Heart left ventricle (tissue), 16 donors: ENCODE data around the gene RRAGB. TPM values are rescaled to one million over a fixed set of nuclear protein-coding genes. Genes with fewer than 3 reads are reported as not detected.

ENCODE experiments used
- ATAC-seq, 4 donors: fragments of 200-7000 bp; cut with Tn5 transposase; one replicate each; pipeline ENCODE4 v1.9.1; 2020 to 2022; ENCODE audit warnings: moderate library complexity in 4 of 4, mild to moderate bottlenecking in 3 of 4, moderate number of reproducible peaks in 1 of 4
- DNase-seq, 5 donors: peaks; one replicate each; pipeline ENCODE4 v3.0.0-alpha.2; 2020
- H3K27ac ChIP-seq, 12 donors: fragments of 200-600 bp; sonication (generic) in 4 of 12; one replicate each; pipeline versions ENCODE4 v1.5.0 to v1.8.0; 2016 to 2022; ENCODE audit warnings: mild to moderate bottlenecking in 2 of 12
- H3K27me3 ChIP-seq, 9 donors: fragments of 200-600 bp; sonication (generic) in 2 of 9; one replicate each; pipeline versions ENCODE4 v1.5.1 to v1.8.0; 2016 to 2022; ENCODE audit warnings: mild to moderate bottlenecking in 3 of 9
- H3K36me3 ChIP-seq, 9 donors: fragments of 200-600 bp; sonication (generic) in 2 of 9; one replicate each; pipeline versions ENCODE4 v1.5.0 to v1.8.0; 2018 to 2022; ENCODE audit warnings: mild to moderate bottlenecking in 2 of 9
- H3K4me1 ChIP-seq, 12 donors: fragments of 200-600 bp; sonication (generic) in 4 of 12; one replicate each; pipeline versions ENCODE4 v1.5.0 to v1.8.0; 2016 to 2022; ENCODE audit warnings: mild to moderate bottlenecking in 3 of 12
- H3K4me3 ChIP-seq, 12 donors: fragments of 200-600 bp; sonication (generic) in 4 of 12; one replicate each; pipeline versions ENCODE4 v1.5.0 to v1.8.0; 2017 to 2022; ENCODE audit warnings: mild to moderate bottlenecking in 9 of 12, moderate library complexity in 4 of 12
- H3K9me3 ChIP-seq, 12 donors: fragments of 200-600 bp; sonication (generic) in 4 of 12; one replicate each; pipeline versions ENCODE4 v1.5.0 to v1.8.0; 2016 to 2022; ENCODE audit warnings: mild to moderate bottlenecking in 1 of 12
- POLR2A ChIP-seq, 2 donors: fragments of 450-650 bp; IDR thresholded peaks; one replicate each; pipeline ENCODE4 v1.6.1; 2017; ENCODE audit warnings: antibody characterized with exemption in 2 of 2, mild to moderate bottlenecking in 2 of 2, moderate library complexity in 2 of 2
- WGBS, 4 donors: extraction: QIAGEN DNeasy Blood & Tissue Kit in 2 of 4; methylation state at CpG; one replicate each; pipeline versions ENCODE4 v1.1.5 to v1.1.7; 2013 to 2018; 5-methylcytosine and 5-hydroxymethylcytosine counted together
- intact Hi-C, 10 donors: fragments of 100-400 bp; cut with DNase I; formaldehyde crosslinking; loops; one replicate each; pipeline versions ENCODE4 v1.11.1 to v1.14.2; 2022
- polyA plus RNA-seq, 2 donors: library from polyadenylated mRNA; stranded (reverse); fragments of 200-250 nt; gene quantifications; one replicate each; pipeline ENCODE4 v1.2.3, GENCODE V29; 2013
- total RNA-seq, 9 donors: library from RNA; depleted of rRNA in 2 of 9; stranded (reverse); fragments of >200 nt in 2 of 9; fragmentation: NEBNext Ultra II Directional in 3 of 9; extraction: Animal tissue kit (Norgen Biotek cat#: 25700) in 3 of 9; gene quantifications; one replicate each; pipeline versions ENCODE4 v1.1.0 to v1.2.4, GENCODE V29; 2016 to 2023
- TF ChIP-seq, protein P1 (sequence below), 12 donors: fragments of 200-600 bp; sonication (generic) in 4 of 12; IDR thresholded peaks; one replicate each; pipeline versions ENCODE4 v1.5.0 to v1.8.0; 2018 to 2022; ENCODE audit warnings: antibody characterized with exemption in 12 of 12, mild to moderate bottlenecking in 5 of 12
- donor health status: ischemic (EF 13 %, LVEDD 7.1; RV severe dilation, severe dysfunction).
- donor health status: healthy with polysubstance abuse.
- donor health status: DM: no; HTN: yes; CAD: no.
- donor health status: DM: no; HTN: no; CAD: no.
- donor health status: ischemic (EF 25% LVEDD 6.9; RV normal size, moderate dysfunction).
- donor health status: ischemic (EF 25% LVEDD 5.7; RV mildly dilated, moderate dysfunction).
- donor health status: healthy.
- donor health status: DM: yes; HTN: yes; CAD: no.
- donor health status: ischemic (EF 35%, LVEDD 5.7; RV mildly dilated, moderate dysfunction).
- donor health status: nonischemic (EF 11% LVEDD 7.7; RV severe dilation, severe dysfunction).
- donor health status: DM: yes; HTN: yes; CAD: no.
- donor health status: PGD.
- donor health status: ischemic (EF 29% LVEDD 5.4; RV normal size, mild dysfunction).
- donor health status: nonischemic (EF 23%, LVEDD 6.1; RV moderate dilation, normal function).

The RRAGB gene
- total and polyA plus RNA-seq, 11 donors = 8.1 to 16.1 (median 11.5) TPM

DNA sequence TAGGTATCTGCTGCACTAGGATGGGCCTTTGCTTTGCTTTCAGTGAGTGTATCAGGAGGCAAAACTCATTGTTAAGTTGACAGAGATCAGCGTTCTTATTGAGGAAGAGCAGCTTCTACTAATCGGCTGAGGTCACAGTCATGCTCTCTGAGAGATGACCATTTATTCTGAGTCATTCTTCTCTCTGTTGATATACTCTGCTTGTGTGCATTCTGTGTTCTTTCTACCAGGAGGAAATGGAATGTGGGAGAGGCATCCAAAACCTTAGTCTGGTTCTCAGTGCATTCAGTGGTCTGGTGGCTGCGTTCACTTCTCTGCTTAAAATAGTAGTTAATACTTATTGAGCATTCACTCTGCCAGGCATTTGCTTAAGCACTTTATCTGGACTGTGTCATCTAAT, 66.2 kb downstream of the RRAGB start:
- intact Hi-C loops = no loop called here
- no peak for TF ChIP-seq POLR2A (IDR thresholded peaks at IDR 0.05)
- TF ChIP-seq, protein P1, sequence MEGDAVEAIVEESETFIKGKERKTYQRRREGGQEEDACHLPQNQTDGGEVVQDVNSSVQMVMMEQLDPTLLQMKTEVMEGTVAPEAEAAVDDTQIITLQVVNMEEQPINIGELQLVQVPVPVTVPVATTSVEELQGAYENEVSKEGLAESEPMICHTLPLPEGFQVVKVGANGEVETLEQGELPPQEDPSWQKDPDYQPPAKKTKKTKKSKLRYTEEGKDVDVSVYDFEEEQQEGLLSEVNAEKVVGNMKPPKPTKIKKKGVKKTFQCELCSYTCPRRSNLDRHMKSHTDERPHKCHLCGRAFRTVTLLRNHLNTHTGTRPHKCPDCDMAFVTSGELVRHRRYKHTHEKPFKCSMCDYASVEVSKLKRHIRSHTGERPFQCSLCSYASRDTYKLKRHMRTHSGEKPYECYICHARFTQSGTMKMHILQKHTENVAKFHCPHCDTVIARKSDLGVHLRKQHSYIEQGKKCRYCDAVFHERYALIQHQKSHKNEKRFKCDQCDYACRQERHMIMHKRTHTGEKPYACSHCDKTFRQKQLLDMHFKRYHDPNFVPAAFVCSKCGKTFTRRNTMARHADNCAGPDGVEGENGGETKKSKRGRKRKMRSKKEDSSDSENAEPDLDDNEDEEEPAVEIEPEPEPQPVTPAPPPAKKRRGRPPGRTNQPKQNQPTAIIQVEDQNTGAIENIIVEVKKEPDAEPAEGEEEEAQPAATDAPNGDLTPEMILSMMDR (IDR thresholded peaks at IDR 0.05) = no peak
- no peak for DNase-seq

DNA sequence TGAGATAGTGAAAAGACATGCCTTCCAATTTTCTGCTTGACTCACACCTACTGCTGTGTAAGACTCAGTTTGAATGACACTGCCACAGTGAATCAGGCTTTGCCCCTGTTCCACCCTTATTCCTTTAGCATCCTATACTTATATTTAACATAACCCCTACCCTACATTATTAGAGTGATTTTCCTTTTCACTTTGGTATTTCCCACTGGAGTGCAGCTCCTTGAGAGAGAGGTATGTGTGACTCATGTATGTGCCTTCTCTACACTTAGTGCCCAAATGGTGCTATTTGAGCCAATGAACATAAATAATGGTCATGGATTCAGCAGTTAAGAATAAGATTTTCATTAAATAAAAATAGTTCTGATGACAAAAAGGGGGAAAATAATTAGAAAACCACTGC, 69.5 kb downstream of the RRAGB start:
- Histone ChIP-seq H3K27ac (no peak overlapping the region), H3K4me3 (no peak overlapping the region), H3K9me3 (no peaks in the 10 kb centered on the region), H3K27me3 (no peaks in the 10 kb centered on the region), H3K4me1 (no peaks in the 10 kb centered on the region), H3K36me3 (no peaks in the 10 kb centered on the region)
- ATAC-seq (no peak), DNase-seq (no peak)
- TF ChIP-seq, protein P1 (IDR thresholded peaks at IDR 0.05) = no peak
- no peak for TF ChIP-seq POLR2A (IDR thresholded peaks at IDR 0.05)
- intact Hi-C loops = no loop called here

More for the DNA sequence above, 66.2 kb downstream of the RRAGB start:
- Histone ChIP-seq H3K27ac (no peak overlapping the region), H3K9me3 (no peaks in the 10 kb centered on the region), H3K27me3 (no peaks in the 10 kb centered on the region), H3K4me3 (no peak overlapping the region), H3K36me3 (no peaks in the 10 kb centered on the region), H3K4me1 (no peaks in the 10 kb centered on the region)
- WGBS, 4 donors = 53 to 75% (median 62%) methylated on average over 3 of the region's 3 CpGs
- ATAC-seq = no peak

DNA sequence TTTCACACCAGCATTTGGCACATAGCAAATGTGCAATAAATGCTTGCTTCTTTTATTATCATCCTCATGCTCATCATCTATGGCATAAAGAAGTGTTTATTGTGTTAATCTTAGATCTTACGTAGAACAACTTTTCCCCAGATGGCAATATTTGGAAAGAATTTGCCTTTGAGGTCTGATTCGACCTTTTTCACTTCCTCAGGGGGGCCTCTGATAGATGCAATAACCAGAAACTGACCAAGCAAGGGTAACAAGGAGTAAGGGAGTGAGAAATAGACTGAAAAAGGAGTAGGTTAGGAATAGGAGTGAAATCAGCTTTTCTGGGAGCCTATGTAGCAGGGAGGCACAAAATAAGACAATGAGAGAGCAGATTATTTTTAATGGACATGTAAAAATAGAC, 70.2 kb downstream of the RRAGB start:
- no peak overlapping the region for H3K27ac ChIP-seq
- H3K4me1 ChIP-seq = no peaks in the 10 kb centered on the region
- H3K36me3 ChIP-seq = no peaks in the 10 kb centered on the region
- no peak for DNase-seq
- 56 to 73% (median 63%) methylated on average over 2 of the region's 2 CpGs for WGBS, 4 donors
- H3K27me3 ChIP-seq = no peaks in the 10 kb centered on the region
- H3K4me3 ChIP-seq = no peak overlapping the region
- H3K9me3 ChIP-seq = no peaks in the 10 kb centered on the region
- no peak for ATAC-seq
- intact Hi-C loops = no loop called here
- TF ChIP-seq, protein P1 (IDR thresholded peaks at IDR 0.05) = no peak
- TF ChIP-seq POLR2A (IDR thresholded peaks at IDR 0.05) = no peak

DNA sequence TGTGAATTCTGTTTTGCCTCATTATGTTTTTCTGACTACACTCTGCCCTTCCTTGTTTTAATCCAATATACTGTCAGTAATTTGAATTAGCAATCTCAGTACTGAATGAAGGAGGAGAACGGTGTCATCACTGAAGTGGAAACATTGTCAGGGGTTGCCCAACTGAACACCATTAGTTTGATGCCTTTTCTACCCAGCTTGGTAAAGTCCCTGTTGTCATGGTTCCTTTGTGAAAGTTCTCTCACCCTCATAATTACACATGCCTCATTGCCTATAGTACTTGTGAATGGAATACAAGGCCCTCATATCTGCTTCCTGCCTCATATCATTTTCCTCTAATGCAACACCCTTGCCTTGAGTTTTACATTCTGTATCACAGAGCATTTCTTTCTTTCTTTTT, 76.9 kb downstream of the RRAGB start:
- Histone ChIP-seq H3K27me3 (peaks cover 0 to 4% (median 0%) of the 10 kb centered on the region in 9 donors), H3K36me3 (no peaks in the 10 kb centered on the region), H3K9me3 (no peaks in the 10 kb centered on the region), H3K27ac (no peak overlapping the region), H3K4me3 (no peak overlapping the region), H3K4me1 (no peaks in the 10 kb centered on the region)
- intact Hi-C loops = no loop called here
- no peak for ATAC-seq
- TF ChIP-seq POLR2A (IDR thresholded peaks at IDR 0.05) = no peak
- TF ChIP-seq, protein P1 (IDR thresholded peaks at IDR 0.05) = no peak
- DNase-seq = no peak
- 80 to 97% (median 94%) methylated on average over 1 of the region's 1 CpG for WGBS, 4 donors
